IMR-90 (cell line): ENCODE results near the gene DLGAP4. TPM values are rescaled to one million over a fixed set of nuclear protein-coding genes. Genes with fewer than 3 reads are reported as not detected.

Experiments
- ATAC-seq: fragments of 200-7000 bp; cut with Tn5 transposase; 2 replicates; pipeline ENCODE4 v1.9.1; 2020; ENCODE audit warnings: low read depth, mild to moderate bottlenecking, moderate library complexity
- BruUV-seq: library from RNA; stranded (reverse); fragments of 400-500 nt; replicated peaks from 2 replicates; lab custom pipeline; 2021; lab: Mats Ljungman, UMichigan
- CTCF ChIA-PET: fragments of 300-600 bp; formaldehyde crosslinking; extraction: SDS; loops from one replicate; lab custom pipeline; 2021; ENCODE audit warnings: antibody characterized with exemption; lab: Yijun Ruan, JAX
- POLR2A ChIA-PET: fragments of 300-600 bp; sonication (Branson Sonifier 250); formaldehyde crosslinking; loops from one replicate; lab custom pipeline; 2022; ENCODE audit warnings: antibody characterized with exemption; ENCODE audit not compliant: unreplicated experiment; lab: Charles Lee
- DNase-seq: peaks from one replicate; pipeline ENCODE4 v3.0.0; 2013
- H2AFZ ChIP-seq: replicated peaks from 2 replicates; pipeline ENCODE3; 2013; ENCODE audit warnings: low read length, mild to moderate bottlenecking; ENCODE audit not compliant: poor library complexity
- H2AK5ac ChIP-seq: 2 replicates; pipeline ENCODE4 v1.6.1; 2013; ENCODE audit warnings: low read depth, low read length, inconsistent platforms
- H2AK9ac ChIP-seq: replicated peaks from 2 replicates; pipeline ENCODE3; 2013; ENCODE audit warnings: mild to moderate bottlenecking, low read depth, low read length, moderate library complexity; ENCODE audit not compliant: poor library complexity
- H2BK120ac ChIP-seq: 2 replicates; pipeline ENCODE4 v1.6.1; 2013; ENCODE audit warnings: low read depth, low read length, inconsistent platforms
- H2BK15ac ChIP-seq: 3 replicates; pipeline ENCODE4 v1.6.1; 2013; ENCODE audit warnings: low read depth, low read length, inconsistent platforms
- H2BK20ac ChIP-seq: 2 replicates; pipeline ENCODE4 v1.6.1; 2013; ENCODE audit warnings: low read depth, mild to moderate bottlenecking, inconsistent platforms, low read length, moderate library complexity
- H2BK5ac ChIP-seq: 2 replicates; pipeline ENCODE4 v1.6.1; 2013; ENCODE audit warnings: mild to moderate bottlenecking, low read depth, low read length, inconsistent platforms; ENCODE audit not compliant: poor library complexity, severe bottlenecking
- H3K14ac ChIP-seq: replicated peaks from 2 replicates; pipeline ENCODE4 v1.6.1; 2013; ENCODE audit warnings: low read depth, low read length, inconsistent platforms
- H3K18ac ChIP-seq: 2 replicates; pipeline ENCODE4 v1.6.1; 2013; ENCODE audit warnings: low read depth, low read length, control low read depth
- H3K23ac ChIP-seq: 2 replicates; pipeline ENCODE4 v1.6.1; 2013; ENCODE audit warnings: low read depth, low read length, inconsistent platforms
- H3K27ac ChIP-seq: 2 replicates; pipeline ENCODE4 v1.5.1; 2013; ENCODE audit warnings: mild to moderate bottlenecking, control low read depth, low read length; ENCODE audit not compliant: insufficient read depth
- H3K27me3 ChIP-seq: 2 replicates; pipeline ENCODE4 v1.6.1; 2013; ENCODE audit warnings: low read length; ENCODE audit not compliant: control insufficient read depth, insufficient read depth
- H3K36me3 ChIP-seq: 2 replicates; pipeline ENCODE4 v1.6.1; 2013; ENCODE audit warnings: low read length, mixed read lengths; ENCODE audit not compliant: control insufficient read depth, insufficient read depth
- H3K4ac ChIP-seq: 2 replicates; pipeline ENCODE4 v1.6.1; 2013; ENCODE audit warnings: low read depth, low read length, inconsistent platforms
- H3K4me1 ChIP-seq: 2 replicates; pipeline ENCODE4 v1.6.1; 2013; ENCODE audit warnings: low read length, mixed read lengths; ENCODE audit not compliant: control insufficient read depth, insufficient read depth
- H3K4me2 ChIP-seq: 2 replicates; pipeline ENCODE4 v1.6.1; 2013; ENCODE audit warnings: low read depth, mild to moderate bottlenecking, control low read depth, low read length, moderate library complexity
- H3K4me3 ChIP-seq: 2 replicates; pipeline ENCODE4 v1.5.1; 2013; ENCODE audit warnings: low read depth, mild to moderate bottlenecking, control low read depth, low read length, moderate library complexity; ENCODE audit not compliant: insufficient read depth
- H3K56ac ChIP-seq: 2 replicates; pipeline ENCODE4 v1.6.1; 2013; ENCODE audit warnings: low read length, inconsistent platforms; ENCODE audit not compliant: insufficient read depth; ENCODE audit errors: extremely low read depth
- H3K79me1 ChIP-seq, 2 experiments: 2 replicates each; pipeline ENCODE4 v1.6.1; 2013; ENCODE audit warnings: low read length in 2 of 2, inconsistent platforms in 1 of 2, low read depth in 1 of 2
- H3K9ac ChIP-seq: 2 replicates; pipeline ENCODE4 v1.6.1; 2013; ENCODE audit warnings: low read depth, low read length, control low read depth
- H3K9me1 ChIP-seq: 2 replicates; pipeline ENCODE4 v1.6.1; 2013; ENCODE audit warnings: low read length, inconsistent platforms; ENCODE audit not compliant: insufficient read depth
- H3K9me3 ChIP-seq: 2 replicates; pipeline ENCODE4 v1.6.1; 2013; ENCODE audit warnings: low read length; ENCODE audit not compliant: control insufficient read depth, insufficient read depth
- H4K20me1 ChIP-seq: 2 replicates; pipeline ENCODE4 v1.6.1; 2013; ENCODE audit warnings: low read length, inconsistent platforms; ENCODE audit not compliant: insufficient read depth
- H4K5ac ChIP-seq: 2 replicates; pipeline ENCODE4 v1.6.1; 2013; ENCODE audit warnings: mild to moderate bottlenecking, low read depth, low read length, control low read depth
- H4K8ac ChIP-seq, 2 experiments: 2 replicates each; pipeline ENCODE4 v1.6.1; 2013; ENCODE audit warnings: low read depth in 2 of 2, low read length in 2 of 2, control low read depth in 1 of 2, inconsistent platforms in 1 of 2
- H4K91ac ChIP-seq: 2 replicates; pipeline ENCODE4 v1.6.1; 2013; ENCODE audit warnings: low read depth, low read length, inconsistent platforms; ENCODE audit not compliant: insufficient read depth
- CEBPB ChIP-seq: IDR thresholded peaks from 2 replicates; pipeline ENCODE4 v1.6.1; 2012; ENCODE audit warnings: low read depth, low read length, improper control_type of control experiment
- FOS ChIP-seq: fragments of 150-350 bp; IDR thresholded peaks from 2 replicates; pipeline ENCODE4 v1.6.1; 2016; ENCODE audit warnings: low read depth, low read length
- NFE2L2 ChIP-seq: fragments of 150-350 bp; IDR thresholded peaks from 2 replicates; pipeline ENCODE4 v1.6.1; 2016; ENCODE audit warnings: low read depth, mild to moderate bottlenecking, low read length
- POLR2A ChIP-seq: IDR thresholded peaks from 2 replicates; pipeline ENCODE4 v1.6.1; 2012; ENCODE audit warnings: mild to moderate bottlenecking, low read depth, low read length
- USF2 ChIP-seq: fragments of 150-350 bp; IDR thresholded peaks from 2 replicates; pipeline ENCODE4 v1.6.1; 2017; ENCODE audit warnings: mild to moderate bottlenecking, antibody characterized with exemption, low read length, low read depth
- WGBS, 2 experiments: methylation state at CpG; one replicate each; pipeline versions ENCODE4 v1.1.5 to v1.1.7; 2013; ENCODE audit warnings: missing lambda C conversion rate in 2 of 2; ENCODE audit not compliant: insufficient read length in 1 of 2; ENCODE audit errors: extremely low coverage in 2 of 2; 5-methylcytosine and 5-hydroxymethylcytosine counted together
- dilution Hi-C: fragments of 300-500 bp; cut with HindIII; formaldehyde crosslinking; loops from one replicate; pipeline ENCODE4 v1.14.3; 2018; ENCODE audit warnings: low sequenced_read_pairs; ENCODE audit not compliant: unreplicated experiment
- in situ Hi-C: fragments of 300-500 bp; cut with MboI; formaldehyde crosslinking; loops from 3 replicates; pipeline ENCODE4 v1.14.3; 2019; ENCODE audit warnings: low sequenced_read_pairs, inconsistent platforms, mixed read lengths
- intact Hi-C: fragments of 100-400 bp; cut with micrococcal nuclease; formaldehyde crosslinking; loops from 2 replicates; pipeline ENCODE4 v1.10.0; 2022
- polyA plus RNA-seq, 3 experiments: library from polyadenylated mRNA; depleted of rRNA; stranded (reverse); fragments of >200 nt; gene quantifications; 2 replicates each; pipeline ENCODE4 v1.2.3, GENCODE V29; 2012; ENCODE audit warnings: low replicate concordance in 1 of 3
- total RNA-seq: library from RNA; depleted of rRNA; stranded (reverse); fragments of >200 nt; gene quantifications from 2 replicates; pipeline ENCODE4 v1.2.3, GENCODE V29; 2012

Gene DLGAP4
- total and polyA plus RNA-seq, 2 of the 4 experiments (the other 2 are of a cell fraction): 32.3 to 73.2 TPM

- H2AK9ac ChIP-seq: no peak overlapping the region
- H2BK120ac ChIP-seq: no peak overlapping the region
- no peak for TF ChIP-seq CEBPB
- no peak for TF ChIP-seq FOS
- TF ChIP-seq USF2: no peak
- TF ChIP-seq POLR2A: no peak
- no peak for TF ChIP-seq NFE2L2
- WGBS, 2 experiments: 63% methylated on average over 7 of the region's 9 CpGs; no CpG with 5 or more reads in 1 of the 2 experiments
- H2BK15ac ChIP-seq: no peak overlapping the region
- H2AFZ ChIP-seq: no peak overlapping the region
- no peak overlapping the region for H4K5ac ChIP-seq
- no peak for DNase-seq
- ATAC-seq: no peak
- H3K9ac ChIP-seq: no peak overlapping the region
- intact Hi-C loops: no loop called here
- POLR2A ChIA-PET: no interaction called here
- no peak overlapping the region for H3K4me2 ChIP-seq
- H2BK20ac ChIP-seq: no peak overlapping the region
- no peaks in the 10 kb centered on the region for H3K4me1 ChIP-seq
- H3K79me1 ChIP-seq: no peaks in the 10 kb centered on the region
- no peak overlapping the region for H2BK5ac ChIP-seq
- in situ Hi-C loops: no loop called here
- dilution Hi-C loops: no loop called here
- H3K9me3 ChIP-seq: no peaks in the 10 kb centered on the region
- H3K4ac ChIP-seq: no peak overlapping the region
- H3K27me3 ChIP-seq: peaks cover 31% of the 10 kb centered on the region
- BruUV-seq: no TSS peak
- CTCF ChIA-PET: no interaction called here
- H3K23ac ChIP-seq: no peak overlapping the region
- H3K27ac ChIP-seq: no peak overlapping the region
- H3K18ac ChIP-seq: no peak overlapping the region
- no peaks in the 10 kb centered on the region for H3K36me3 ChIP-seq
- no peak overlapping the region for H3K4me3 ChIP-seq
- no peak overlapping the region for H4K8ac ChIP-seq
- H3K56ac ChIP-seq: no peak overlapping the region
- no peaks in the 10 kb centered on the region for H4K20me1 ChIP-seq
- H2AK5ac ChIP-seq: no peak overlapping the region
- H3K9me1 ChIP-seq: no peaks in the 10 kb centered on the region
- H3K14ac ChIP-seq: no peak overlapping the region
- no peak overlapping the region for H4K91ac ChIP-seq
These were observed 55.3 kb downstream of the DLGAP4 start for GRCh38 chr20:36361406-36361805.
